GM10847 (cell line): ENCODE results near the gene ZNF614.

Experiments
- POLR2A ChIP-seq: IDR thresholded peaks from 2 replicates; pipeline ENCODE4 v1.6.1; 2011; ENCODE audit not compliant: insufficient read length; ENCODE audit errors: extremely low read depth

ZNF614 gene

GRCh38 chr19:52028027-52028779 lies at the start of gene ZNF614:
TSS of gene ZNF614 (minus strand) at chr19:52028379. CDS start at chr19:52025745, 2,634 bp downstream.
- TF ChIP-seq POLR2A, result peak; percentile 71

GRCh38 chr19:52070496-52070895 lies 42.3 kb upstream of the ZNF614 start:
- TF ChIP-seq POLR2A, result no peak

GRCh38 chr19:52069653-52070052 lies 41.5 kb upstream of the ZNF614 start:
- no peak for TF ChIP-seq POLR2A

GRCh38 chr19:52066258-52066863 lies 38.2 kb upstream of the ZNF614 start:
- TF ChIP-seq POLR2A, result no peak

- TF ChIP-seq POLR2A, result no peak
Measured at GRCh38 chr19:52065399-52065798, 37.2 kb upstream of the ZNF614 start.

- peak; percentile 39 for TF ChIP-seq POLR2A
Measured at GRCh38 chr19:52048555-52049501, 20.6 kb upstream of the ZNF614 start, which contains the start of gene ZNF432. TSS of gene ZNF432 (minus strand) at chr19:52048838. CDS start at chr19:52046868, 1,970 bp downstream.

GRCh38 chr19:52039169-52039568 lies 11.0 kb upstream of the ZNF614 start:
- no peak for TF ChIP-seq POLR2A

- no peak for TF ChIP-seq POLR2A
Measured at GRCh38 chr19:52034051-52034728, 6.0 kb upstream of the ZNF614 start.

- TF ChIP-seq POLR2A, result no peak
Measured at GRCh38 chr19:52028780-52029123, 573 bp upstream of the ZNF614 start.

GRCh38 chr19:52022193-52022592 lies 6.0 kb downstream of the ZNF614 start:
- TF ChIP-seq POLR2A, result no peak

- no peak for TF ChIP-seq POLR2A
Measured at GRCh38 chr19:52020506-52020905, 7.7 kb downstream of the ZNF614 start.

GRCh38 chr19:52010674-52011073 lies 17.5 kb downstream of the ZNF614 start:
- TF ChIP-seq POLR2A, result no peak

- no peak for TF ChIP-seq POLR2A
Measured at GRCh38 chr19:52007806-52008557, 20.2 kb downstream of the ZNF614 start, which contains the start of gene ZNF615. TSS of gene ZNF615 (minus strand) at chr19:52008211. CDS start at chr19:52003711, 4,500 bp downstream.

- no peak for TF ChIP-seq POLR2A
Measured at GRCh38 chr19:52007451-52007805, 20.8 kb downstream of the ZNF614 start.
